BLaER1 treated with 17β-estradiol and CSF1 and Interleukin-3, amounts not matched to agents 10 nM and 100 nM (cell line): ENCODE data around the gene UCP3.

Experiments used
- H3K27ac ChIP-seq, 11 experiments: shearing (Covaris generic); formaldehyde crosslinking; 2 replicates each; pipeline ENCODE4 v1.8.1; 2022
- H3K27me3 ChIP-seq, 11 experiments: shearing (Covaris generic); formaldehyde crosslinking; 2 replicates each; pipeline ENCODE4 v1.8.1; 2022
- H3K36me3 ChIP-seq, 11 experiments: shearing (Covaris generic); formaldehyde crosslinking; 2 replicates each; pipeline ENCODE4 v1.8.1; 2022
- H3K4me1 ChIP-seq, 10 experiments: shearing (Covaris generic); formaldehyde crosslinking; 2 replicates each; pipeline ENCODE4 v1.8.1; 2022
- H3K4me2 ChIP-seq, 11 experiments: shearing (Covaris generic); formaldehyde crosslinking; 2 replicates each; pipeline ENCODE4 v1.8.1; 2022
- H3K4me3 ChIP-seq, 10 experiments: shearing (Covaris generic); formaldehyde crosslinking; 2 replicates each; pipeline ENCODE4 v1.8.1; 2022
- H3K9ac ChIP-seq, 11 experiments: shearing (Covaris generic); formaldehyde crosslinking; 2 replicates each; pipeline ENCODE4 v1.8.1; 2022
- H3K9me3 ChIP-seq, 11 experiments: shearing (Covaris generic); formaldehyde crosslinking; replicated peaks in 1 of 11; 2 replicates each; pipeline ENCODE4 v1.8.1; 2022
- H4K20me1 ChIP-seq, 11 experiments: shearing (Covaris generic); formaldehyde crosslinking; 2 replicates each; pipeline ENCODE4 v1.8.1; 2022
- Cebpa-rat ChIP-seq, 11 experiments: shearing (Covaris generic); IDR thresholded peaks; 2 replicates each; pipeline ENCODE4 v1.8.1; 2022

UCP3 gene

DNA sequence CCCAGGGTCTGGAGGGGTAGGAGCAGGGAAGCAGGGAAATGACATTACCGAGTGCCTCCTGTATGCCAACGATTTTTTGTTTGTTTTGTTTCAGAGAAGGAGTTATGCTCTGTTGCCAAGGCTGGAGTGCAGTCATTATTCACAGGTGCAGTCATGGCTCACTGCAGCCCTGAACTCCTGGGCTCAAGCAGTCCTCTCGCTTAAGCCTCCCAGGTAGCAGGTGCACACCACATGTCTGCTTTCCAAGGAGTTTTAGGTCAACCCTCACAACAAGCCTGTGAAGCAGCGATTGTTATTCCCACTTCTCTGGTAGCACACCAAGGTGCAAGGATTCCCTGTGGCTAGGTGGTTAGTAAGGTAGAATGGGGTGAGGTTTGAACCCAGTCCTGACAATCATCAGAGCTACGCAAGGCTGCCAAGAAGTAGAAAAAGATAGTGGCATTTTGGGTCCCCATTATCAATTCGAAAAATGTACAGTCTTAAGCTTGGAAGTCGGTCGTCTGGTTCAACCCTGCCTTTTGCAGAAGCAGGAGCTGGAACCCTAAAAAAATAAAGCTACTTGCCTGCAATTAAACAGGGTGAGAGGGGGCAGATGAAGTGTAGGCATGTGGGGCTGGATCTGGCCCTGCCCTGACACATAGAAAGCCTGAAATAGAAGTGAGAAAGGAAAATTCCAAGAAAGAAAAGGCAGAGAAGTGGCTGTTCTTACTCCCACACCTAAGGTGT is 9.1 kb downstream of the UCP3 start:
- no peaks in the 10 kb centered on the region for H3K9me3 ChIP-seq
- TF ChIP-seq Cebpa-rat (IDR thresholded peaks at IDR 0.05): no peak
- H3K27ac ChIP-seq: no peak overlapping the region
- peaks cover 11 to 32% (median 21%) of the 10 kb centered on the region in 10 experiments for H3K4me1 ChIP-seq
- peaks cover 4 to 39% (median 21%) of the 10 kb centered on the region in 11 experiments; a peak in 13 of 22 replicates for H3K36me3 ChIP-seq
- no peak overlapping the region for H3K9ac ChIP-seq
- no peak overlapping the region for H3K4me3 ChIP-seq
- no peaks in the 10 kb centered on the region for H3K27me3 ChIP-seq
- peak overlapping the region in 3 of 11 experiments; percentile 16 to 27 (median 26); a peak in 2 of 22 replicates for H3K4me2 ChIP-seq
- peaks cover 0 to 3% (median 0%) of the 10 kb centered on the region in 11 experiments; a peak in 1 of 22 replicates for H4K20me1 ChIP-seq

DNA sequence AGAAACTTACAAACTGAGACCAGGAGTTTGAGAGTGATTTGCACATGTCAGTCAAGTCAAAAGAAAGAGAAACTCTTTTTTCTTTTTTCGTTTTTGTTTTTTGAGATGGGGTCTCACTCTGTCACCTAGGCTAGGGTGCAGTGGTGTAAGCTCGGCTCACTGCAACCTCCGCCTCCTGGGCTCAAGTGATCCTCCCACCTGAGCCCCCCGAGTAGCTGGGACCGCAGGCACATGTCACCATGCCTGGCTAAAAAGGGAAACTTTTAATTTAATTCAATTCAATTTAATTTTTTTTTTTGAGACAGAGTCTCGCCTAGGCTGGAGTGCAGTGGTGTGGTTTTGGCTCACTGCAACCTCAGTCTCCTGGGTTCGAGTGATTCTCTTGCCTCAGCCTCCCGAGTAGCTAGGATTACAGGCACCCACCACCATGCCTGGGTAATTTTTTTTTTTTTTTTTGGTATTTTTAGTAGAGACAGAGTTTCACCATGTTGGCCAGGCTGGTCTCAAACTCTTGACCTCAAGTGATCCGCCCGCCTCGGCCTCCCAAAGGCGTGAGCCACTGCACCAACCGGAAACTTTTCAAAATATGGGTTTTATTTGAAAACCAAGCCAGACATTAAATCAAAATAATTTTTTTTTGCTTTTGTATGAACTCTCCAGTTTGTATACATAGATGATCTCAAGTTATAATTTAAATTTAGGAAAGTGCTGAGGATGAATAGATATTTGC is 9.9 kb downstream of the UCP3 start:
- H3K27ac ChIP-seq: no peak overlapping the region
- no peaks in the 10 kb centered on the region for H3K27me3 ChIP-seq
- no peak overlapping the region for H3K4me3 ChIP-seq
- H3K36me3 ChIP-seq: peaks cover 4 to 32% (median 18%) of the 10 kb centered on the region in 11 experiments; a peak in 13 of 22 replicates
- peak overlapping the region in 1 of 11 experiments; percentile 27; a peak in 2 of 22 replicates for H3K4me2 ChIP-seq
- no peak overlapping the region for H3K9ac ChIP-seq
- no peak for TF ChIP-seq Cebpa-rat (IDR thresholded peaks at IDR 0.05)
- peaks cover 12 to 37% (median 24%) of the 10 kb centered on the region in 10 experiments for H3K4me1 ChIP-seq
- H4K20me1 ChIP-seq: peaks cover 0 to 3% (median 0%) of the 10 kb centered on the region in 11 experiments; a peak in 1 of 22 replicates
- H3K9me3 ChIP-seq: no peaks in the 10 kb centered on the region

DNA sequence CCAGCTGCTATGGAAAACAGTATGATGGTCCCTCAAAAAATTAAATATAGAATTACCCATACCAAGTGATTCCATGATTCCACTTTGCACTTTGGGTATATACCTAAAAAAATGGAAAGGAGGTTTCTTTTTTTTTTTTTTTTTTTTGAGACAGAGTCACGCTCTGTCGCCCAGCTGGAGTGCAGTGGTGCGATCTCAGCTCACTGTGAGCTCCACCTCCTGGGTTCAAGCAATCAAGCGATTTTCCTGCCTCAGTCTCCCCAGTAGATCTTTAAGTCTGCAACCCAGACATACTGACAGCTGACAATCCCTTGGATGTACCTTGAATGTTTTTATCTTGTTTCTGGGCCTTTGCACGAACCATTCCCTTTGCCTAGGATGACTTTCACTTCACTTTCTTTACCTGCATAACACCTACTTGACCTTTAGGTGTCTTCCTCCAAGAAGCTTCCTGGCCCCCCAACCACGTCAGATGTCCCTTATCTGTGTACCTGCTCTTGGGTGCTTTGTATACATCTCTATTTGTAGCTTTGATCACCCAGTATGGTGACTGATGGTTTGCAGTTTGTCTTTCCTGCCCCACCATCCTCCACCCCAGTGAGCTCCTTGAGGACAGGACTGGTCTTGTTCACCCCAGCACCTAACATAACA is 11.6 kb downstream of the UCP3 start:
- Histone ChIP-seq H3K4me3 (no peak overlapping the region), H4K20me1 (peaks cover 0 to 3% (median 0%) of the 10 kb centered on the region in 11 experiments; a peak in 1 of 22 replicates), H3K9ac (no peak overlapping the region), H3K4me1 (peaks cover 12 to 37% (median 26%) of the 10 kb centered on the region in 10 experiments), H3K36me3 (peaks cover 0 to 15% (median 6%) of the 10 kb centered on the region in 11 experiments; a peak in 8 of 22 replicates), H3K27ac (no peak overlapping the region), H3K4me2 (peak overlapping the region in 2 of 11 experiments; percentile 26 to 36; a peak in 5 of 22 replicates), H3K9me3 (no peaks in the 10 kb centered on the region), H3K27me3 (no peaks in the 10 kb centered on the region)
- TF ChIP-seq Cebpa-rat (IDR thresholded peaks at IDR 0.05): no peak

GRCh38 chr11:73996161-73996747 is 12.6 kb downstream of the UCP3 start:
- Histone ChIP-seq H3K27me3 (no peaks in the 10 kb centered on the region), H3K4me3 (no peak overlapping the region), H4K20me1 (no peaks in the 10 kb centered on the region), H3K9me3 (no peaks in the 10 kb centered on the region), H3K4me2 (peak overlapping the region in 10 of 11 experiments; percentile 7 to 62 (median 36); a peak in 17 of 22 replicates), H3K9ac (no peak overlapping the region), H3K27ac (peak overlapping the region in 6 of 11 experiments; percentile 53 to 91 (median 76); a peak in 9 of 22 replicates), H3K36me3 (peaks cover 0 to 8% (median 4%) of the 10 kb centered on the region in 11 experiments; a peak in 5 of 22 replicates), H3K4me1 (peaks cover 19 to 46% (median 35%) of the 10 kb centered on the region in 10 experiments)
- TF ChIP-seq Cebpa-rat (IDR thresholded peaks at IDR 0.05): no peak

DNA sequence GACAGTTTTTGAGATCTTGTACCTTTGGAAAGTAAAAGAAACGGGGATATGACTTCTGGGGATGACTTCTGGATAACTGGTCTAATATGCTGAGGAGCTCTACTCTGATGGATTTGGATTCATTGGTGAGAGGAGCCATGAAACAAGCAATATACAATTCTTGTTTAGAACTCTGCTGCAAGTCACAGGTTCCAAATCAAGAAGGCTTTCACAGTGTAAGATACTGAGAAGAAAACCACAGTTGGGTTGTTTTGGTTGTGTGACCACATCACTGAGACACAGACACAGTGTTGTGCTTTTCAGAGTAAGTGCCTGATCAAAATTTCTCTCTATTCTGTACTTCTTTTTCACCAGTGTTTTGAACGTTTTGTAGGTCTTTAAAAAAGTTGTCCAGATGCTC is 13.2 kb downstream of the UCP3 start:
- TF ChIP-seq Cebpa-rat (IDR thresholded peaks at IDR 0.05): no peak
- Histone ChIP-seq H4K20me1 (no peaks in the 10 kb centered on the region), H3K9me3 (no peaks in the 10 kb centered on the region), H3K4me1 (peaks cover 23 to 51% (median 41%) of the 10 kb centered on the region in 10 experiments), H3K9ac (peak overlapping the region in 1 of 11 experiments; percentile 56; a peak in 3 of 22 replicates), H3K4me3 (no peak overlapping the region), H3K27me3 (no peaks in the 10 kb centered on the region), H3K36me3 (peaks cover 0 to 3% (median 0%) of the 10 kb centered on the region in 11 experiments; a peak in 3 of 22 replicates), H3K27ac (peak overlapping the region in 6 of 11 experiments; percentile 53 to 91 (median 76); a peak in 10 of 22 replicates), H3K4me2 (peak overlapping the region; percentile 7 to 62 (median 35); a peak in 20 of 22 replicates)

DNA sequence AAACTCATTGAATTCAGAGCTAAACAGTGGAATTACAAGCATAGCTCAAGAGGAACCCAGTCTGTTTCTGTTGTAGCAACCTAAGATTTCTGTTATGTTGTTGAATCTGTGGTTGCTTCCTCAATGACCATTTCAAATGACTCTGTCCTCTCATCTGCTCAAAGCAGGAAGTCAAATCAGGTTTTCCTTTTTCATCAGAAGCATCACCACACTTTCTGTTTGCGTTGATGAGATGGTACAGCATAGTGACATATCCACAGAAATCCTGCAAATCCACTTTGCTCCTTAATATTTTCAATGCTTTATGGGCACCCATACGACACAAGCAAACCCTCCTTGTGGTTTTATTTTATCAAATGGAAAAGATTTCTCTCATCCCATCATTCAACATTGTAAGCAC is 13.6 kb downstream of the UCP3 start:
- H3K36me3 ChIP-seq: no peaks in the 10 kb centered on the region
- TF ChIP-seq Cebpa-rat (IDR thresholded peaks at IDR 0.05): no peak
- peak overlapping the region in 4 of 11 experiments; percentile 4 to 76 (median 59); a peak in 7 of 22 replicates for H3K9ac ChIP-seq
- no peaks in the 10 kb centered on the region for H3K27me3 ChIP-seq
- peak overlapping the region; percentile 7 to 62 (median 35); a peak in 20 of 22 replicates for H3K4me2 ChIP-seq
- H3K9me3 ChIP-seq: no peaks in the 10 kb centered on the region
- no peak overlapping the region for H3K4me3 ChIP-seq
- peak overlapping the region in 9 of 11 experiments; percentile 7 to 91 (median 58); a peak in 12 of 22 replicates for H3K27ac ChIP-seq
- no peaks in the 10 kb centered on the region for H4K20me1 ChIP-seq
- H3K4me1 ChIP-seq: peaks cover 23 to 55% (median 45%) of the 10 kb centered on the region in 10 experiments

DNA sequence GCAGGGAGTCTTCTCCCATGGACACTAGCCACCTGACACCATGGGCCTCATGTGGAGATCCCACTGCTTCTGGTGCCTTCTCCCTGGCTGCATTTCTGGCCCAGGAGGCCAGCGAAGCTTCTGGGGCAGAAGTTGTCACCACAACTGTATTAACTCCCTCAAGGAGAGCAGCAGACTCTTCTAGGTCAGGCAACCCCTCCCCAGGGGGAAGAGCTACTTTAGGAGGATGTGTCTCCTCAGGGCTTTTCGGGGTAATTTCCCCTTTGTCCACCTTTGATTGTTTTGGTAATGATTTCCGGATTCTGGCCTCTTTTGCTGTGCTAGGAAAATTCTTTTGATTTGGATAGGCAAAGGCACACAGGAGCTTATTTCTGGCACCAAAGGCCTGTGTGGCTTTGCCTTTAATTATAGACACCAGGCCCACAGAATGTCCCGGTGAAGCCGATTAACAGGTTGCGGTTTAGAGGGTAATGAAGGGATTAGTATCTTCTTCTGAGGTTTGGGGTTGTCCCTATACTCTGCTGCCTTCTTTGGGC is 17.3 kb downstream of the UCP3 start:
- peak overlapping the region in 3 of 11 experiments; percentile 6 to 48 (median 46); a peak in 3 of 22 replicates for H3K9ac ChIP-seq
- H4K20me1 ChIP-seq: no peaks in the 10 kb centered on the region
- TF ChIP-seq Cebpa-rat (IDR thresholded peaks at IDR 0.05): no peak
- no peak overlapping the region for H3K4me3 ChIP-seq
- H3K4me1 ChIP-seq: peaks cover 23 to 51% (median 39%) of the 10 kb centered on the region in 10 experiments
- no peaks in the 10 kb centered on the region for H3K27me3 ChIP-seq
- no peaks in the 10 kb centered on the region for H3K9me3 ChIP-seq
- peak overlapping the region in 3 of 11 experiments; percentile 36 to 45 (median 40); a peak in 5 of 22 replicates for H3K27ac ChIP-seq
- no peaks in the 10 kb centered on the region for H3K36me3 ChIP-seq
- peak overlapping the region; percentile 57 to 85 (median 73) for H3K4me2 ChIP-seq

DNA sequence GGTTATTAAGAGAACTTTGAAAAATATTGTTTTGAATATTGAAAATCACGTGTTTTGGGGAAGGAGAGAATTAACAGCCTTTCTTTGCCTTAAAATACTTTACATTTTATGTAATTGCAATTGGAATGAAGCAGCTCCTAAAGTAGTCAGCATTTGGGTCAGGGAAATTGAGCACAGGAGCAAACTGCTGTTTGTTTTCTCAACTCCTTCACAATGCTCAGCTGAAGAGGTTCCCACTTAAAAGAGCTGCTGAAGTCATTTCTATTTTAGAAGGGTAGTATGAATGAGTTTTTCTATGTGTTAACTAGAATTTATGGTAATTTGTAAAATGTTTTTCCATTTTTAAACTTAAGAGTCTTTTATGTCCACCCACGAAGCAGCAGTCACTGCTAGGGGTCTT is 18.2 kb downstream of the UCP3 start:
- H3K27me3 ChIP-seq: no peaks in the 10 kb centered on the region
- H4K20me1 ChIP-seq: no peaks in the 10 kb centered on the region
- no peak for TF ChIP-seq Cebpa-rat (IDR thresholded peaks at IDR 0.05)
- H3K4me1 ChIP-seq: peaks cover 21 to 47% (median 32%) of the 10 kb centered on the region in 10 experiments
- H3K36me3 ChIP-seq: no peaks in the 10 kb centered on the region
- H3K9ac ChIP-seq: no peak overlapping the region
- peak overlapping the region; percentile 57 to 85 (median 73) for H3K4me2 ChIP-seq
- H3K27ac ChIP-seq: 0 out of 22 replicates have a peak overlapping the region, but pooled peaks of 1 of the 11 experiments have one; percentile 36
- H3K4me3 ChIP-seq: no peak overlapping the region
- no peaks in the 10 kb centered on the region for H3K9me3 ChIP-seq
